ENCODE results near the gene APOA4.
"Not testable (repeated sequence)": the region's sequence is repeated elsewhere in the genome, so short reads cannot be mapped to it uniquely, and the experiment has no call there.

Gene APOA4

DNA sequence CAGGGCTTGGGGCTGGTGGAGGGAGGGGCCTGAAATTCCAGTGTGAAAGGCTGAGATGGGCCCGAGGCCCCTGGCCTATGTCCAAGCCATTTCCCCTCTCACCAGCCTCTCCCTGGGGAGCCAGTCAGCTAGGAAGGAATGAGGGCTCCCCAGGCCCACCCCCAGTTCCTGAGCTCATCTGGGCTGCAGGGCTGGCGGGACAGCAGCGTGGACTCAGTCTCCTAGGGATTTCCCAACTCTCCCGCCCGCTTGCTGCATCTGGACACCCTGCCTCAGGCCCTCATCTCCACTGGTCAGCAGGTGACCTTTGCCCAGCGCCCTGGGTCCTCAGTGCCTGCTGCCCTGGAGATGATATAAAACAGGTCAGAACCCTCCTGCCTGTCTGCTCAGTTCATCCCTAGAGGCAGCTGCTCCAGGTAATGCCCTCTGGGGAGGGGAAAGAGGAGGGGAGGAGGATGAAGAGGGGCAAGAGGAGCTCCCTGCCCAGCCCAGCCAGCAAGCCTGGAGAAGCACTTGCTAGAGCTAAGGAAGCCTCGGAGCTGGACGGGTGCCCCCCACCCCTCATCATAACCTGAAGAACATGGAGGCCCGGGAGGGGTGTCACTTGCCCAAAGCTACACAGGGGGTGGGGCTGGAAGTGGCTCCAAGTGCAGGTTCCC, 6.5 kb upstream of the APOA4 start, which contains the start of gene APOC3:
Gene APOC3 (plus strand): TSS at position 383 of the 659 bp plus-strand sequence. CDS start 676 bp downstream, outside the sequence.
- no peak for DNase-seq (ENCODE audit: low read depth)

DNA sequence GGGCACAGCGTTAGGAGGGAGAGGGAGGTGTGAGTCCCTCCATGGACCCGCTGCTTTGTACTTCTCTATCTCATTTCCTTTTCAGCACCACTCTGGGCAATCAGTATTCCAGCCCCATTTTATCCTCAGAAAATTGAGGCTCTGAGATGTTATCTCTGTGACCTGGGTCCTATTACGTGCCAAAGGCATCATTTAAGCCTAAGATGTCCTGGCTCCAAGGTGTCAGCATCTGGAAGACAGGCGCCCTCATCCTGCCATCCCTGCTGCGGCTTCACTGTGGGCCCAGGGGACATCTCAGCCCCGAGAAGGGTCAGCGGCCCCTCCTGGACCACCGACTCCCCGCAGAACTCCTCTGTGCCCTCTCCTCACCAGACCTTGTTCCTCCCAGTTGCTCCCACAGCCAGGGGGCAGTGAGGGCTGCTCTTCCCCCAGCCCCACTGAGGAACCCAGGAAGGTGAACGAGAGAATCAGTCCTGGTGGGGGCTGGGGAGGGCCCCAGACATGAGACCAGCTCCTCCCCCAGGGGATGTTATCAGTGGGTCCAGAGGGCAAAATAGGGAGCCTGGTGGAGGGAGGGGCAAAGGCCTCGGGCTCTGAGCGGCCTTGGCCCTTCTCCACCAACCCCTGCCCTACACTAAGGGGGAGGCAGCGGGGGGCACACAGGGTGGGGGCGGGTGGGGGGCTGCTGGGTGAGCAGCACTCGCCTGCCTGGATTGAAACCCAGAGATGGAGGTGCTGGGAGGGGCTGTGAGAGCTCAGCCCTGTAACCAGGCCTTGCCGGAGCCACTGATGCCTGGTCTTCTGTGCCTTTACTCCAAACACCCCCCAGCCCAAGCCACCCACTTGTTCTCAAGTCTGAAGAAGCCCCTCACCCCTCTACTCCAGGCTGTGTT, 5.8 kb upstream of the APOA4 start:
- no peak for DNase-seq (ENCODE audit: low read depth)

DNA sequence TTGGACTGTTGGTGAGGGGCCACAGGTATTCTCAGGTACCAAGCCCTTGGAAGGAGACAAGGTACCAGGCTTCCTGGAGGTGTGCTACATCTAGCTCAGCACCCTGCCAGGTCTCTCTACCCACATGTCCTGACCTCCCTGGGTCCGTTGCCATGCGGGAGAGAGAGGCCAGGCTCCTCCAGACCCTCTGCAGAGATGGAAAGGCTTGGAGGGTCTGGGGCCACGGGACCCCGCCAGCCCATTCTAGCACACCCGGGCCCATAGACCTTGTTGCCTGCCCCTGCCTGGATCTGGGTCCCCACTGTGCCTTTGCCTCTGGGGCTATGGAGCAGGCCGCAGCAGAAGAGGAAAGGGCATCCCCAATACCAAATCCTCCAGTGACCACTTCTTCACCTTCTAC, 4.4 kb upstream of the APOA4 start:
- no peak for DNase-seq (ENCODE audit: low read depth)

DNA sequence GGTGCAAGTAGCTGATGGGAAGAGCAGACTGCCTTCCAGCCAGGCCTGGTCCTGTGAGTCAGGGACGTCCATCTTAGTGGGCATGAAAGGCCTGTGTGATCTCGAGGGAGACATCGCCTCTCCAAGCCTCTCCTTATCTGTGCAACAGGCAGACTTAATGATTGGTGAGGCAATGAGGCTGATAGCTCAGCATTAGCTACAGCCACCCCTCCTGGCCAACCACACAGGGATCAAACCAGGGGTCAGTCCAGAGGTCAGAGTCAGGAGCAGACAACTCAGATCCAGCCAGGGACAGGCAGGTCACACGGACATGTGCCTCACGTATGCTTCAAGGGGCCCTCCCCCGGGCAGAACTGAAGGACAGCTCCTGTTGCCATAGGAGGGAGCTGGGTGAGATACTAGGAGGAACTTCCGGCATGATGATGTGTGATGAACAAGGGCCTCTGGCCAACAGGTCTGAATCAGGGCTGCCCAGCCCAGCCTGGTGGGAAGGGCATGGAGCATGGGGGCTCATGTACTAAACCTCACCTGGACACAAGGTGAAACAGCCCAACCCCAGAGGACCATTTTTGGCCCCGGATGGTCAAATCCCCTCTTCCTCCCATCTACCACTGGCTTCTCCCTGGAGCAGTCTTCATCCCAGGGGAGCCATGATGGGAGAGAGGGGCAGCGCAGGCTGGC, 3.8 kb upstream of the APOA4 start:
- no peak for DNase-seq (ENCODE audit: low read depth)

DNA sequence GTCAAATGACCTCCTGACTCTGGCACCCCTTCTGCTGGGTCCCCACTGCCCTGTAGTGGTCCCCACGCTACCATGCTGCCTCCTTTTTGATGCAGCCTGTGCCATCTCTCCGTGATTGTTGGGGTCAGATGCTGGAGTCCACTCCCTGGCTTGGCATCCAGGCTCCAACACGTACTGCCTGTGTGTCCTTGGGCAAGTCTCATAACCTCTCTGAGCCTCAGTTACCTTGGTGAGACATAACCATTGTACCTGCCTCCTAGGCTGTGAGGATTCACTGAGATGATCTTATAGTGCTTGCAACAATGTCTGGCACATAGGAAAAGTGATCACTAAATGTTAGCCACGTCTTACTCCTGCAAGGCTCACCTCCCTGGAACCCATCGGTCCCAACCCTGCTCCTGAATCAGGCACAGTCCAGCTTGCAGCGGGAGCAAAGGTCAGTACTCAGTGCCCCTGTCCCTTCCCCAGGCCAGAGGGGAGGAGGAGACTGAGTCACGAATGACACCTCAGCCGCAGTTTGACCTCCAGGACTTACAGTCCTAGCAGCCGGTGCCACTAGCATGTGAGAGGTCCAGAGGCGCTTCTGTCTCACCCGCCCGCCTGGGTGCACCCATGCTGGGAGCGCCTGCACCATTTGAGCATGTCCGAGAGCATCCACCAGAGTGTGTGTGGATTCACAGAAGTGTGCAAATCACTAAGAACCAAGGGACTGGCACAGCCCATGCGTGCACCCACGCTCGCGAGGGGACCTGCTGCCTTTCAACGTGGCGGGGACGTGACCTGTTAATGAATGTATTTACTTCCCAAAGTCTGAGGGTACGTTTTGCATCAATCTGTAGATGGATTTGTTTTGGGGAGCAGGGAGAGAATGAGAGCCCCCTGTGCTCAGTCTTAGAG, 3.0 kb upstream of the APOA4 start:
- DNase-seq (ENCODE audit: low read depth): no peak

DNA sequence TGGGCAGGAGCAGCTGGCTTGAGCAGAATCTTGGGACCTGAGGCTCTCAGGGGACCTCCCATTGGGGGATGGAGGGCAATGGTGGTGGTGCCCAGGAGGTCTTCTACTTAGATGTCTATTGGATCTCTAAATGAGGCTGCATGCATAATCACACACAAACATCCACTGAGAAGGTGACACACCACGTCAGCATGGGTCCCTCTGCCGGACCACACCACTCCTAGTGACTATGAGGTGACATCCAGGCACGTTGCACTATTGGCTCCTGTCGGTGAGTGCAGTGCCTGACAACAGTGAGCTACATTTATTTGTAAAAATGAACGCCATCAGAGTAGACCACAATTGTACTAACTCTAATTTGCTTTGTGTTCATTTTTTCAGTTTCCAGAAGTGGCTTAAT, 2.3 kb upstream of the APOA4 start:
- DNase-seq (ENCODE audit: low read depth): no peak

DNA sequence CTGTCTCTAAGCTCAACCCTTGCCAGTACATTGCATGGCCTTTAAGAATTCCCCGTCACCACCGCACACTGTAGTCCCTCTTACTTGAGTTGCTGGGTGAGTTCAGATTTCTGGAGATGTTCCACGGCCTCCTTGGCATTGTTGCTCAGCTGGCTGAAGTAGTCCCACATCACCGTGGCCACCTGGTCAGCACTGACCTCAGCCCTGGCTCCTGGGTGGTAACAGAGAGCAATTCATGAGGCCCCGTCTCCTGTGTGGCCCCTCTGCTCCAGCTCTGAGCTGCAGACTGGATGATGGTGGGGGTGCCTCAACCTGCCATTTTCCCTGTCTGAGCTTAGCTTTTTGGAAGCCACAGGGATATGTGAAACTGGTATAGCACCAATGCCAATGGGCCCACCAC, 529 bp downstream of the APOA4 start:
- no peak for DNase-seq (ENCODE audit: low read depth)

DNA sequence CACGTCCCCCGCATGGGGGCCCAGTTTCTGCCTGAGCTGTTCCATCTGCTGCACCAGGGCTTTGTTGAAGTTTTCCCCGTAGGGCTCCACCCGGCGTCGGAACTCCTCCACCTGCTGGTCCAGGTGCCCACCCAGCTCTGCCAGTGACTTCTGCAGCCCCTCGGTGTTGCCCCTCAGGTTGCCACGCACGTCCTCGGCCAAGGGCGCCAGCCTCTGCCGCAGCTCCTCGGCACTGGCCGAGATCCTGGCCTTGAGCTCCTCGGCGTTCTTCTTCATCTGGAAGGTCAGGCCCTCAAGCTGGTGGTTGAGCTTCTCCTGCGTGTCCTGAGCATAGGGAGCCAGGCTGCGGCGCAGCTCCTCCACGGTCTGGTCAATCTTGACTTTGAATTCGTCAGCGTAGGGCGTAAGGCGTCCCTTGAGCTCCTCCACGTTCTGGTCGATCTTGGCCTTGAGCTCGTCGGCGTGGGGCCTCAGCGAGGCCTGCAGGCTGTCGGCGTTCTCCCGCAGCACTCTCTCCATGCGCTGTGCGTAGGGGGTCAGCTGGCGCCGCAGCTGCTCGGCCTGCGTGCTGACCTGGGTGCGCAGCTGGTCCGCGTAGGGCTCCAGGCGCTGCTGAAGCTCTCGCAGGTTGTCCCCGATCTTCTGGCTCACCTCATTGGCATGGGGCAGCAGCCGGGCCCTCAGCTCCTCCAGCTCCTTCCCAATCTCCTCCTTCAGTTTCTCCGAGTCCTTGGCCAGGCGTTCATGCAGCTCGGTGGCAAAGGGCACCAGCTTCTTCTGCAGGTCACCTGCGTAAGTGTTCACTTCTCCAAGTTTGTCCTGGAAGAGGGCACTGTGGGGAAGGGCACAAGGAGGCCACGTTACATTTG, 1.8 kb downstream of the APOA4 start:
- no peak for DNase-seq (ENCODE audit: low read depth)

DNA sequence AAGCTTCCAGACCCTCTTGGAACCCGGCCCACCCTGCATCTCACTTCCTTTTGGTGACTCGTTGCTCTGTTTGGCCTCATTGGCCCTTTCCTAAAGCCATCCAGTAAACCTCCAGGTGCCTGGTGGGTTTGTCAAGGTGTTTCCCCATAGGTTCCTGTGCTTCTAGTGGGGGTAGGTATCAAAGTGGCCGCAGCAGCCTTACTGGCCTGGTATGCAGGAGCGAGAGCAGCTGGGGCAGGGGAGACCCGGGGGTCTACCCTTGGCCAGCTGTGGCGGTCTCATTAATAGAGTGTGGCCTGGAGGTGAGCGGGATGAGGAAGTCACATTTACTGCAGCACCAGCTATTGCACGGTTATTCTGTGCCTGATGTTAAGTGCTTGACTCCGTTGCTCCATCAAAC, 4.1 kb downstream of the APOA4 start:
- DNase-seq (ENCODE audit: low read depth): no peak

DNA sequence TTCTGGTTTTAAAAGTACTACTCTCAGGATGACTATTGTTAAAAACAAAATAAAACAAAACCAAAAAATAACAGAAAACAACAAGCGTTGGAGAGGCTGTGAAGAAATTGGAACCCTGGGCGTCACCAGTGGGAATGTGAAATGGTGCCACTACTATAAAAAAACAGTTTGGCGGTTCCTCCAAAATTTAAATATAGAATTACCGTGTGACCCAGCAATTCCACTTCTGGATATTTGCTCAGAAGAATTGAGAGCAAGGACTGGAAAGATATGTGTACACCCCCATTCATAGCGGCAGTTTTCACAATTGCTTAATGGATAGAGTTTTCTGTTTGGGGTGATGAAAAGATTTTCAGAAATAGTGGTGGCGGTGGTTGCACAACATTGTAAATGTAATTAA, 8.6 kb downstream of the APOA4 start:
- DNase-seq (ENCODE audit: low read depth): no peak

DNA sequence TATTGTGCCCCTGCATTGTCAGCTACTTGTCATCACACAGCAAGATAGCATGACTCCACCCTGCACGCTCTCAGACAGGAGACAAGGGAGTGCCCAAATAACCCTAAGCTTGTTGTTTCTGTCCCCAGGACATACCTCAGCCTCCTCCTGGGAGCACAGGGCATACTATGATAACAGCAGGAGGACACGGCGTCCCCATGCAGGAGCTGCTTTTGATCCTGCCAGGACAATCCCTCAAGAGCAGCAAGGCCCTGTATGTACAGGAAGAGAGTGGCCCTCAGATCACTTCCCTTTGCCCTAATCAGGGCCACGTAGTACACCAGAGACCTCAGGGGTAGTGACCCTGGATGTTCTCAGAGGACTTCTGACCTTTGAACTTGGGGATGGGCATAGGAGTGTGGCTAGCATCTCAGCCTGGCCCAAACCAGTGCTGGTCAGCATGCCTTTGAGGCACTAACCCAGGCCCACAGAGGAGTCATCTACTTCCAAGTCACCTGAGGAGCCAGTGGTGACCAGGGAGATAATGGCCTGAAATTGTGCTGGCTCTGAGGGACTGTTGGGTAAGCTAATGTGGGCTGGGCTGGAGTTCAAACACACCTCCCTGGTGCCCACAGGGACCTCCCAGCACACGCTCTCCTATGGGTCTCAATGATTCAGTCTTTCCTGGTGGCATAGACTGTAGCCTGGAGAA, 9.2 kb downstream of the APOA4 start:
- no peak for DNase-seq (ENCODE audit: low read depth)

DNA sequence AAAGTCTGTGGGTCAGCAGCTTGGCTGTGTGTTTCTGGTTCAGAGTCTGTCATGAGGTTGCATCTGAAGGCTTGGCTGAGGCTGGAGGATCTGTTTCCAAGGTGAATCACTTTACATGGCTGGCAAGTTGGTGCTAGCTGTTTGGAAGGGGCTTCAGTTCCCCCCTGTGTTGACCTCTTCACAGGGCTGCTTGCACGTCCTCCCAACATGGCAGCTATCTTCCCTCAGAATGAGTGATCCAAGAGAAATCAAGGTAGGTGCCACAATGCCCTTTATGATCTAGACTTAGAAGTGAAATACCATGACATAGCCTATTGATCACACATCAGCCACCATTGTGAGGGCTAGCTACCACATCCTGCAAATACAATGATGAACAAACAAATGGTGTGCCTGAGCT, 9.9 kb downstream of the APOA4 start:
- no peak for DNase-seq (ENCODE audit: low read depth)

DNA sequence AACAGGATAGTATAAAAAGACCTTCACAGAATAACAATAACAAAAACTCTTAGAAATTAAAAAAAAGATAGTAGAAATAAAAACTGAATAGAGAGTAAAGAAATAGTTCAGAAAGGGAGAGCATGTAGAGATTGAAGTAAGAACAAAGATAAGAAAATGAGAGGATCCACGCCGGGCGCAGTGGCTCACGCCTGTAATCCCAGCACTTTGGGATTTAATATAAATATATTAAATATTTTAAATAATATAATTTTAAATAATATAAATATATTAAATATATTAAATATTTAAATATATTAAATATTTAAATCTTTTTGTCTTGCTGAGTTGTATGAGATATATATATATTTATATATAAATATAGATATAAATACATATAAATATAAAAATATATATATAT, 11.0 kb downstream of the APOA4 start:
- DNase-seq (ENCODE audit: low read depth): no peak

DNA sequence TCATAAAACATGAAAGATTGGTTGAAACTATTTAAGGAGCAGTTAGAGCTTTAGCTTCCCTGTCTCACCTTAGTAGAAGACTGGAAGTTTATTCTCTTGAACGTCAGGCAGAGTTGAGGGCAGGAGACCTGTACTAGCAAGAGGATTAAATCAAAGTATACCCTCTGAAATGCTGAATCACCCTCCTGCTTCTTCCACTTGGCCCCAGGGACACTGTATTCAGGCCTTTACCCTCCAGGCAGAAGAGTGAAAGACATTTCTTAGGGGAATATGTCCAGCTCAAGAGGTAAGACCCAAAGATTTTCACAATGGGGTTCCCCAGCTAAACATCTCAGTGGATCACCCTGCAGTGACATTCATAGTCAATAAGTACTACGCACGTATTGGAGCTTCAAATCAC, 11.9 kb downstream of the APOA4 start:
- no peak for DNase-seq (ENCODE audit: low read depth)

DNA sequence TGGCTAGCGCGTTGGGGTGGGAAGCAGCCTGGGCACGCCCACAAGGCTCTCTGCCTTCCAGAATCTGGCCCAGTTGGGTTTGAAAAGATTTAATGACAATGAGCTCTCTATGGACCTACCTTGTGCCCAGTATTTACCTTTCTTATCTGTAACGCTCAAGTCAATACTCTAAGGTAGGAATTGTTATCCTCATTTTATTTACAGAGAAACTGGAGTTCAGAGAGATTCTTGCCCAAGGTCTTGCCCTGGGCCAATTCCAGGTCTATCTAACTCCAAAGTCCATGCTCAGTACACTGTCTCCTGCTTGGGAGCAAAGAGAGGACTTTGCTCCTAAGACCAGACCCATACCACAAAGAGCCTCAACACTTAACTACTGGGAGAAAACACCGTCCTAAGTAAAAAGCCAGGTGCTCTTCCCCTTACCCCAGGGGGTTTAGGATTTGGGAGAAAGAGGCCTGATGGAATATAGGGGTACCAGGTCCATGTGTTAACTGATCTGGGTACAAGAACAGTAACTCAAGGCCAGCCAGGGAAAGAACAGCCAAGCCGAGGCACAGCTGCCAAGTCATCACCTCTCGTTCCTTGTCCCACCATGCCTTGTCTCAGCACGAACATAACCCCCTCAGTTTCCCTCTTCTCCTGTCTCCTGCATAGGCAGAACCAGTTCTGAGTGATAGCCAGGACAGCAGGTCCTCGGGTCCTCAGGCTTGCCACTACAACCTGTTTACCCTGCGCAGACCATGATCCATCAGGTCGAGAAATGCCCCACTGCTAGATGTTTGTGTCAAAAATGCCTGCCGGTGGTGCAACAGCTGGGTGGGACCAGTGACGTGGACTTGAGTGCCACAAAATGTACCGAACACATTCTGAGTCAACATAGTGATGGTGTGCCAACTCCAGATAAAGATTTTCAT, 14.6 kb downstream of the APOA4 start:
- no peak for DNase-seq (ENCODE audit: low read depth)

DNA sequence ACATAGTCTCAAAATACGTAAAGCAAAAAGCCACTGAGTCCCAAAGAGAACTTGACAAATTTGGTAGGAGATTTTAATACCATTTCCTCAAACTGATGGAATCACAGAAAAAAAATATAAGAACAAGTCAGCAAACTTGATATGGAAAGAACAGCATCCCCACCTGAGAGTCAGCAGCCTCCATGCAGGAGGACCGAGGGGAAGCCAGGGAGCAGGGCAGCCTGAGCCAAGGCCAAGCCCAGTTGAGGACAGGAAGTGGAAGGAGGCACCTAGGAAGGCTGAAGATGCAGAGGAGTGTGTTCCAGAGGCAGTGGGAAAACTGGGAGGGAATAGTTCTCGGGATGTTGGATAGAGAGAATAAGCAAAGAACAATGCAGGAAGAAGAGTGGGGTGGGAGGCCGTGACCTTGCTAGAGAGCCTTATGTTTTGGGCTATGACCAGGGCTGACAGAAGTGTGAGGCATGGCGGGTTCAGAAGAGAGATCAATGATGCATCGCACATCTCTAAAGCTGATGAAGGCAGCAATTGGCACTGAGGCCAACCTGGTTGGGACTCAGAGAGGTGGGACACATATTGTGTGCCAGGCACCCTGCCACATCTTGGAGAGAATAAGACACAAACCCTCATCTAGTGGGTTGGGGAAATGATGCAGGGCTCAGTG, 15.4 kb downstream of the APOA4 start:
- no peak for DNase-seq (ENCODE audit: low read depth)

DNA sequence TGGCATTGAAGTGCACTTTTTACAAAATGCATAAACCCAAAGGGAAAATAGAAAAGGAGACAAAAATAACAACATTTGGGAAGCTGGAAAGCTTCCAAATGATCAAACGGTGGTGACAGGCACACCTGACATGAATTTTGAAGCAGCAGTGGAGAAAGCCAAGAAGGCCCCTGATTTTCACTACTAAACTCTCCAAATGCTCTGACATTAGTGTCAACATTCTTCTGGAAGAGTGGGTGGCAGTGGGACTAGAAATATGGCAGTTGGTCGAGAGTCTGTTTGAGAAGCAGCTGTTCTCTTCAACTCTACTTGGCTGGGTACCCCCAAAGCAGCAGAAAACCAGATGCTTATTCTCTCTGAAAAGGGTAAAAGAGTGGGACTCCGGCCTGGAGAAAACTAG, 19.1 kb downstream of the APOA4 start:
- DNase-seq (ENCODE audit: low read depth): no peak

DNA sequence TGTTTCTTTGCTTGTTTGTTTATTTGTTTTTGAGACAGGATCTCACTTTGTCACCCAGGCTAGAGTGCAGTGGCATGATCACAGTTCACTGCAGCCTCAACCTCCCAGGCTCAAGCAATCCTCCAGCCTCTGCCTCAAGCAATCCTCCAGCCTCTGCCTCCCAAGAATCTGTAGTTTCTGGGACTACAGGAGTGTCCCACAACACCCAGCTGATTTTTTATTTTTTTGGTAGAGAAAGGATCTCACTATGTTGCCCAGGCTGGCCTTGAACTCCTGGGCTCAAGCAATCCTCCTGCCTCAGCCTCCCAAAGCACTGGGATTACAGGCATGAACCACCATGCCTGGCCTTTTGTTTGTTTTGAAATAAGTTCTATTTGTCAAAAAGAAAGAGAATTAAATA, 21.4 kb downstream of the APOA4 start:
- DNase-seq (ENCODE audit: low read depth): not testable (repeated sequence)

DNA sequence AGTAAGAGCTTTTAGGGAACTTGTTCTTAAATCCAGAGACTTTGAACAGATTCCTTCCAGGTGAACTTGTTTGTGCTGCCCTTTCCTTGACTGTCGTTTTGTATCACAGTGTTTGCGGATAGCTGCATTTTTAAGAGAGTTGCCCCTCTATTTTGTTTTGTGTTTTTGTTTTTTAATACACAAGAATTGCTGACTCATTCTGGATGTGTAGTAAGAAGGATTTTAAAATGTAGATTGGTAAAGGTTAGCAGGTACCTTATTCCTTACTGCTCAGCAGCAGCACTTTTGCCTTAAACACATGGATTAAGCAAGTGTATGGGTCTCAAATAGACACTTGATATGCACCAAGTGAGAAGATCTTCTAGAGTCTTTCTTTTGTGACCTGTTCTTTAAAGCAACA, 22.5 kb downstream of the APOA4 start:
- no peak for DNase-seq (ENCODE audit: low read depth)

Measured in stimulated activated CD8-positive, alpha-beta memory T cell treated with anti-CD3 and anti-CD28 coated beads, Interleukin-12 subunit alpha, Interleukin-12 subunit beta, amount 100 ng/mL, for 1 hour (primary cell).